Astrocyte (in vitro differentiated cells and primary cell): ENCODE measurements around the gene TSPEAR. TPM values are rescaled to one million over a fixed set of nuclear protein-coding genes. Genes with fewer than 3 reads are reported as not detected.
"Not testable (repeated sequence)": the region's sequence is repeated elsewhere in the genome, so short reads cannot be mapped to it uniquely, and the experiment has no call there.

Experiments used
- DNase-seq: peaks from one replicate; pipeline ENCODE4 v3.0.0-alpha.2; 2010; ENCODE audit warnings: low read depth
- FAIRE-seq: peaks from 2 replicates; lab custom pipeline; 2011; peaks lifted over from hg19 to GRCh38; lab: Jason Lieb, UNC
- H2AFZ ChIP-seq: 2 replicates; pipeline ENCODE4 v1.6.0; 2012; ENCODE audit warnings: low read depth, low read length, inconsistent platforms
- H3K27ac ChIP-seq: 2 replicates; pipeline ENCODE4 v1.5.1; 2011; ENCODE audit warnings: low read depth, low read length, inconsistent platforms
- H3K27me3 ChIP-seq: 2 replicates; pipeline ENCODE4 v1.6.0; 2011; ENCODE audit warnings: low read length, inconsistent platforms; ENCODE audit not compliant: insufficient read depth
- H3K36me3 ChIP-seq: 2 replicates; pipeline ENCODE4 v1.5.1; 2011; ENCODE audit warnings: low read length, inconsistent platforms; ENCODE audit not compliant: insufficient read depth
- H3K4me1 ChIP-seq: 2 replicates; pipeline ENCODE4 v1.5.1; 2011; ENCODE audit warnings: low read length, inconsistent platforms; ENCODE audit not compliant: insufficient read depth
- H3K4me2 ChIP-seq: 2 replicates; pipeline ENCODE4 v1.6.0; 2012; ENCODE audit warnings: low read length, inconsistent platforms
- H3K4me3 ChIP-seq: 2 replicates; pipeline ENCODE4 v1.5.1; 2011; ENCODE audit warnings: low read depth, mild to moderate bottlenecking, low read length, inconsistent platforms; ENCODE audit not compliant: insufficient read depth
- H3K79me2 ChIP-seq: 2 replicates; pipeline ENCODE4 v1.6.0; 2012; ENCODE audit warnings: mild to moderate bottlenecking, low read length, inconsistent platforms; ENCODE audit not compliant: insufficient read depth
- H3K9ac ChIP-seq: 2 replicates; pipeline ENCODE4 v1.6.0; 2012; ENCODE audit warnings: mild to moderate bottlenecking, low read length, inconsistent platforms
- H3K9me3 ChIP-seq: 2 replicates; pipeline ENCODE4 v1.5.1; 2012; ENCODE audit warnings: low read depth, mild to moderate bottlenecking, low read length, inconsistent platforms; ENCODE audit not compliant: insufficient read depth
- H4K20me1 ChIP-seq: 2 replicates; pipeline ENCODE4 v1.6.0; 2012; ENCODE audit warnings: low read length, inconsistent platforms; ENCODE audit not compliant: insufficient read depth
- H3K27ac Mint-ChIP-seq: one replicate; pipeline ENCODE4 v1.8.0; 2021; ENCODE audit warnings: mild to moderate bottlenecking, mixed read lengths; ENCODE audit not compliant: unreplicated experiment
- H3K27me3 Mint-ChIP-seq: one replicate; pipeline ENCODE4 v1.8.0; 2021; ENCODE audit warnings: low read depth, mixed read lengths; ENCODE audit not compliant: unreplicated experiment
- H3K36me3 Mint-ChIP-seq: one replicate; pipeline ENCODE4 v1.8.0; 2021; ENCODE audit warnings: low read depth, mixed read lengths; ENCODE audit not compliant: unreplicated experiment
- H3K4me1 Mint-ChIP-seq: one replicate; pipeline ENCODE4 v1.8.0; 2021; ENCODE audit warnings: low read depth, mixed read lengths; ENCODE audit not compliant: unreplicated experiment
- H3K4me3 Mint-ChIP-seq: one replicate; pipeline ENCODE4 v1.8.0; 2021; ENCODE audit warnings: mild to moderate bottlenecking, moderate library complexity, mixed read lengths; ENCODE audit not compliant: unreplicated experiment
- H3K9me3 Mint-ChIP-seq: one replicate; pipeline ENCODE4 v1.8.0; 2021; ENCODE audit warnings: mild to moderate bottlenecking, mixed read lengths; ENCODE audit not compliant: unreplicated experiment
- EZH2 ChIP-seq: IDR thresholded peaks from 2 replicates; pipeline ENCODE4 v1.6.1; 2012; ENCODE audit warnings: mild to moderate bottlenecking, low read length, inconsistent platforms; ENCODE audit not compliant: insufficient read depth
- total RNA-seq: library from RNA; stranded (reverse); gene quantifications from 2 replicates; pipeline ENCODE4 v1.2.1, GENCODE V29; 2021
- TF ChIP-seq, protein P1 (sequence below): IDR thresholded peaks from 2 replicates; pipeline ENCODE4 v1.5.1; 2011; ENCODE audit warnings: low read depth, mild to moderate bottlenecking, inconsistent platforms, low read length, moderate library complexity; ENCODE audit not compliant: insufficient read depth

Gene TSPEAR
- total RNA-seq, 1 donor from 2014 or later = not detected

GRCh38 chr21:44686000-44686781 lies 25.2 kb downstream of the TSPEAR start:
- TF ChIP-seq, protein P1, sequence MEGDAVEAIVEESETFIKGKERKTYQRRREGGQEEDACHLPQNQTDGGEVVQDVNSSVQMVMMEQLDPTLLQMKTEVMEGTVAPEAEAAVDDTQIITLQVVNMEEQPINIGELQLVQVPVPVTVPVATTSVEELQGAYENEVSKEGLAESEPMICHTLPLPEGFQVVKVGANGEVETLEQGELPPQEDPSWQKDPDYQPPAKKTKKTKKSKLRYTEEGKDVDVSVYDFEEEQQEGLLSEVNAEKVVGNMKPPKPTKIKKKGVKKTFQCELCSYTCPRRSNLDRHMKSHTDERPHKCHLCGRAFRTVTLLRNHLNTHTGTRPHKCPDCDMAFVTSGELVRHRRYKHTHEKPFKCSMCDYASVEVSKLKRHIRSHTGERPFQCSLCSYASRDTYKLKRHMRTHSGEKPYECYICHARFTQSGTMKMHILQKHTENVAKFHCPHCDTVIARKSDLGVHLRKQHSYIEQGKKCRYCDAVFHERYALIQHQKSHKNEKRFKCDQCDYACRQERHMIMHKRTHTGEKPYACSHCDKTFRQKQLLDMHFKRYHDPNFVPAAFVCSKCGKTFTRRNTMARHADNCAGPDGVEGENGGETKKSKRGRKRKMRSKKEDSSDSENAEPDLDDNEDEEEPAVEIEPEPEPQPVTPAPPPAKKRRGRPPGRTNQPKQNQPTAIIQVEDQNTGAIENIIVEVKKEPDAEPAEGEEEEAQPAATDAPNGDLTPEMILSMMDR = no peak
- TF ChIP-seq EZH2 = no peak
- H3K36me3 Mint-ChIP-seq = peaks cover 8% of the 10 kb centered on the region
- Histone ChIP-seq H3K4me2 (no peak overlapping the region), H3K9me3 (no peaks in the 10 kb centered on the region), H3K4me1 (no peaks in the 10 kb centered on the region), H3K27ac (no peak overlapping the region), H3K27me3 (peaks cover 12% of the 10 kb centered on the region), H3K79me2 (no peaks in the 10 kb centered on the region), H3K4me3 (no peak overlapping the region), H3K9ac (no peak overlapping the region), H3K36me3 (no peaks in the 10 kb centered on the region), H4K20me1 (no peaks in the 10 kb centered on the region), H2AFZ (no peak overlapping the region)
- FAIRE-seq (no peak), DNase-seq (no peak)
- peaks cover 69% of the 10 kb centered on the region for H3K27me3 Mint-ChIP-seq
- H3K4me3 Mint-ChIP-seq = no peak overlapping the region
- H3K4me1 Mint-ChIP-seq = peaks cover 5% of the 10 kb centered on the region
- H3K9me3 Mint-ChIP-seq = peaks cover 6% of the 10 kb centered on the region
- H3K27ac Mint-ChIP-seq = no peak overlapping the region

GRCh38 chr21:44685050-44685449 lies 26.3 kb downstream of the TSPEAR start:
- not testable (repeated sequence) for H3K36me3 ChIP-seq, H3K27ac Mint-ChIP-seq, H3K4me3 ChIP-seq, H3K9ac ChIP-seq, H3K4me1 Mint-ChIP-seq, H3K4me2 ChIP-seq, H3K9me3 ChIP-seq, H3K4me1 ChIP-seq, H3K27ac ChIP-seq, H3K9me3 Mint-ChIP-seq, H3K27me3 ChIP-seq, H4K20me1 ChIP-seq, H3K4me3 Mint-ChIP-seq, FAIRE-seq, H3K36me3 Mint-ChIP-seq, H3K79me2 ChIP-seq, H2AFZ ChIP-seq, DNase-seq
- H3K27me3 Mint-ChIP-seq = peaks cover 68% of the 10 kb centered on the region

DNA sequence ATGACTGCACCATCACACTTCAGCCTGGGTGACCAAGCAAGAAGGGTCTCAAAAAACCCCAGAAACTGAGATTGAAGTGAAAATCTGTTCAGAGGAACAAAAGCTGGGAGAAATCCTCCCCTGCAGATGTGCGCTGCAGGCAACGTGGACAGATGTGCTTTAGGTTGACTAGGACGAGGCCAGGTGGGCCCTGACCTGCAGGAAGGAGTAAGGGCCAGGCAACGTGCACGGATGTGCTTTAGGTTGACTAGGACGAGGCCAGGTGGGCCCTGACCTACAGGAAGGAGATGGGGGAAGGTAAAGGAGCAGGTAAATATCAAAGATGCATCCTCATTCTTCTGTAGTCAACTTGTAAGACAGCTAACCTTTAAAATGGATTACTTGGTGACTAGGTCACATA lies 26.9 kb downstream of the TSPEAR start:
- Histone ChIP-seq H4K20me1 (no peaks in the 10 kb centered on the region), H3K4me1 (no peaks in the 10 kb centered on the region), H3K4me2 (no peak overlapping the region), H3K27ac (no peak overlapping the region), H3K4me3 (no peak overlapping the region), H3K9ac (no peak overlapping the region), H2AFZ (no peak overlapping the region), H3K27me3 (peaks cover 10% of the 10 kb centered on the region), H3K36me3 (no peaks in the 10 kb centered on the region), H3K9me3 (no peaks in the 10 kb centered on the region), H3K79me2 (no peaks in the 10 kb centered on the region)
- FAIRE-seq (no peak), DNase-seq (no peak)
- H3K27me3 Mint-ChIP-seq = peaks cover 70% of the 10 kb centered on the region
- H3K36me3 Mint-ChIP-seq = peaks cover 8% of the 10 kb centered on the region
- no peak overlapping the region for H3K4me3 Mint-ChIP-seq
- TF ChIP-seq EZH2 = no peak
- TF ChIP-seq, protein P1 = no peak
- peaks cover 5% of the 10 kb centered on the region for H3K4me1 Mint-ChIP-seq
- H3K9me3 Mint-ChIP-seq = peaks cover 6% of the 10 kb centered on the region
- no peak overlapping the region for H3K27ac Mint-ChIP-seq
